ENCODE measurements around the gene TRIM47. TPM values are rescaled to one million over a fixed set of nuclear protein-coding genes. Genes with fewer than 3 reads are reported as not detected.
A peak's percentile ranks its signal among the peaks of the same experiment; 100 is the strongest.

TRIM47 gene
- total RNA-seq, 1 donor from 2014 or later, result 46.3 TPM

GRCh38 chr17:75908201-75908600, 29.8 kb upstream of the TRIM47 start:
- no peaks in the 10 kb centered on the region for H3K9me3 Mint-ChIP-seq (ENCODE audit: low read depth)
- TF ChIP-seq CTCF (IDR thresholded peaks at IDR 0.05), result no peak
- H3K36me3 Mint-ChIP-seq (ENCODE audit: low read depth), result peaks cover 3% of the 10 kb centered on the region
- no peaks in the 10 kb centered on the region for H3K27me3 Mint-ChIP-seq (ENCODE audit: low read depth)
- peak overlapping the region; percentile 17 for H3K27ac Mint-ChIP-seq (ENCODE audit: unreplicated experiment)
- no peak overlapping the region for H3K4me3 Mint-ChIP-seq (ENCODE audit: unreplicated experiment)
- DNase-seq (ENCODE audit: low spot score), result no peak
- H3K4me1 Mint-ChIP-seq (ENCODE audit: low read depth), result peaks cover 9% of the 10 kb centered on the region

DNA sequence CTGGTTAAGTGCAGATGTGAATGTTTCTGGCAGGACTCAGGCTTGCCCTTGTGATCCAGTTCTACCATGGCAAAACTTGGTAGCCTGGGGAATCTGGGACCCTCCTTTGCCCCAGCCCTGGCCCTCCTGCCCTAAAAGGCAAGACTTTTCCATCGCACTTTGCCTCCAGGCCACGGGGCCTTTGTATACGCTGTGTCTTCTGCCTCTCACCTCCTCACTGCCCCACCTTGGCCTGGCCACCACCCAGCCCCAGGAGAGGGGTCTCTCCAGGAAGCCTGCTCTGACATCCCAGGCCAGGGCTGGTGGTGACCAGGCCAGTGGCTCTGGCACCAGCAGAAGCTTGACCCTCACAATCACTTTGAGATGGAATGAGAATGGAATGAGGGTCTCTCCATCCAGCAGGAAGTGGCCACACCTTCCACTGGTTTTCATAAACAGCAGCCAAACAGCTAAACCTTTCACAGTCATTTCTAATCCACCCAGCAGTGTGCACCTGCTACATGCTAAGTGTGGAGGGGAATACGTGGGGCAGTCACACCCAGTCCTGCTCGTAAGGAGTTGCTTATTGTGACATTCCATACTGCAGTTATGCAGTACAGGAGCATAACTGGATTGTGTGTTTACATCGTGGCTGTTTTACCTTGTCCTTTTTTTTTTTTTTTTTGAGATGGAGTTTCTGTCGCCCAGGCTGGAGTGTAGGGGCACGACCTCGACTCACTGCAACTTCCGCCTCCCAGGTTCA, 27.9 kb upstream of the TRIM47 start:
- no peak for DNase-seq (ENCODE audit: low spot score)
- no peaks in the 10 kb centered on the region for H3K9me3 Mint-ChIP-seq (ENCODE audit: low read depth)
- peak overlapping the region; percentile 65 for H3K27ac Mint-ChIP-seq (ENCODE audit: unreplicated experiment)
- H3K27me3 Mint-ChIP-seq (ENCODE audit: low read depth), result no peaks in the 10 kb centered on the region
- H3K36me3 Mint-ChIP-seq (ENCODE audit: low read depth), result no peaks in the 10 kb centered on the region
- H3K4me3 Mint-ChIP-seq (ENCODE audit: unreplicated experiment), result no peak overlapping the region
- H3K4me1 Mint-ChIP-seq (ENCODE audit: low read depth), result peaks cover 9% of the 10 kb centered on the region
- TF ChIP-seq CTCF (IDR thresholded peaks at IDR 0.05), result no peak

- H3K27ac Mint-ChIP-seq (ENCODE audit: unreplicated experiment), result peak within 1 kb of the TSS; percentile 90
- H3K4me1 Mint-ChIP-seq (ENCODE audit: low read depth), result peaks cover 9% of the 10 kb centered on the region
- peak; percentile 96 for DNase-seq (ENCODE audit: low spot score)
- no peaks in the 10 kb centered on the region for H3K27me3 Mint-ChIP-seq (ENCODE audit: low read depth)
- peak; percentile 100 for TF ChIP-seq CTCF (IDR thresholded peaks at IDR 0.05)
- peaks cover 3% of the 10 kb centered on the region for H3K36me3 Mint-ChIP-seq (ENCODE audit: low read depth)
- no peaks in the 10 kb centered on the region for H3K9me3 Mint-ChIP-seq (ENCODE audit: low read depth)
- H3K4me3 Mint-ChIP-seq (ENCODE audit: unreplicated experiment), result peak within 1 kb of the TSS; percentile 91
Measured at GRCh38 chr17:75904749-75905521, 26.6 kb upstream of the TRIM47 start, which contains the start of gene MRPL38. Gene MRPL38, minus strand, starts transcription at chr17:75904884. Its CDS starts 9 bp downstream, at chr17:75904875.

- TF ChIP-seq CTCF (IDR thresholded peaks at IDR 0.05), result no peak
- Mint-ChIP-seq H3K27me3 (ENCODE audit: low read depth) (no peaks in the 10 kb centered on the region), H3K4me1 (ENCODE audit: low read depth) (peaks cover 13% of the 10 kb centered on the region), H3K27ac (ENCODE audit: unreplicated experiment) (no peak overlapping the region), H3K9me3 (ENCODE audit: low read depth) (no peaks in the 10 kb centered on the region), H3K36me3 (ENCODE audit: low read depth) (peaks cover 8% of the 10 kb centered on the region), H3K4me3 (ENCODE audit: unreplicated experiment) (no peak overlapping the region)
- no peak for DNase-seq (ENCODE audit: low spot score)
Measured at GRCh38 chr17:75902406-75902805, 24.0 kb upstream of the TRIM47 start.

DNA sequence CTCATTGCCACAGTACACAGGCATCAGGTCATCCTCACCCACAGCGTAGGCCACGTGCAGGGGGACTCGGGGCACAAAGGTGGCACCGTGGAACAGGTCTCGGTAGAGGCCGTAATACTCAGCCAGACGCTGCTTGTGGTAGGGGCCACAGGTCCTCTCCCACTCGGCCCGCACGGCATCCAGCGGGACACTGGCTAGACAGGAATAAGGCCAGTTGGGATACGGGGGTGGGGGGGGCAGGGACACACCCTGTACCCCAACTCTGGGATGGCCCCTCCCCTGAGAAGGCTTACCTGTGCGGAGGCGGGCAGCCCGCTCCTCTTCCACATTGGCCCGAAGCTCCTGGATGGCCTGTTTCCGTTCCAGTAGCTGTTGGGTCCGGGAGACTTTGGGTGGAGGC, 23.3 kb upstream of the TRIM47 start:
- H3K36me3 Mint-ChIP-seq (ENCODE audit: low read depth), result peaks cover 8% of the 10 kb centered on the region
- H3K27me3 Mint-ChIP-seq (ENCODE audit: low read depth), result no peaks in the 10 kb centered on the region
- H3K27ac Mint-ChIP-seq (ENCODE audit: unreplicated experiment), result no peak overlapping the region
- peaks cover 15% of the 10 kb centered on the region for H3K4me1 Mint-ChIP-seq (ENCODE audit: low read depth)
- no peaks in the 10 kb centered on the region for H3K9me3 Mint-ChIP-seq (ENCODE audit: low read depth)
- no peak for DNase-seq (ENCODE audit: low spot score)
- H3K4me3 Mint-ChIP-seq (ENCODE audit: unreplicated experiment), result no peak overlapping the region
- no peak for TF ChIP-seq CTCF (IDR thresholded peaks at IDR 0.05)

Measured in chondrocyte (in vitro differentiated cells).